ENCODE data around the gene HABP4.

HABP4 gene

GRCh38 chr9:96491880-96492525, 42.0 kb downstream of the HABP4 start:
- TF ChIP-seq CTCF (IDR thresholded peaks at IDR 0.05) (no peak), ZFX (IDR thresholded peaks at IDR 0.05; ENCODE audit: borderline replicate concordance) (no peak)
- H3K27ac ChIP-seq: no peak overlapping the region

- no peak for TF ChIP-seq CTCF (IDR thresholded peaks at IDR 0.05)
- no peak for TF ChIP-seq ZFX (IDR thresholded peaks at IDR 0.05; ENCODE audit: borderline replicate concordance)
- no peak overlapping the region for H3K27ac ChIP-seq
Observed at GRCh38 chr9:96492993-96493531, 43.1 kb downstream of the HABP4 start.

GRCh38 chr9:96493757-96494156, 43.8 kb downstream of the HABP4 start:
- no peak for TF ChIP-seq CTCF (IDR thresholded peaks at IDR 0.05)
- no peak for TF ChIP-seq ZFX (IDR thresholded peaks at IDR 0.05; ENCODE audit: borderline replicate concordance)

GRCh38 chr9:96494215-96494800, 44.3 kb downstream of the HABP4 start:
- TF ChIP-seq ZFX (IDR thresholded peaks at IDR 0.05; ENCODE audit: borderline replicate concordance) (no peak), CTCF (IDR thresholded peaks at IDR 0.05) (no peak)
- no peak overlapping the region for H3K27ac ChIP-seq

More at GRCh38 chr9:96493757-96494156, 43.8 kb downstream of the HABP4 start:
- H3K27ac ChIP-seq: no peak overlapping the region

- no peak for TF ChIP-seq CTCF (IDR thresholded peaks at IDR 0.05)
- no peak for TF ChIP-seq ZFX (IDR thresholded peaks at IDR 0.05; ENCODE audit: borderline replicate concordance)
Observed at GRCh38 chr9:96495341-96495740, 45.4 kb downstream of the HABP4 start.

GRCh38 chr9:96496368-96497116, 46.6 kb downstream of the HABP4 start:
- TF ChIP-seq CTCF (IDR thresholded peaks at IDR 0.05) (no peak), ZFX (IDR thresholded peaks at IDR 0.05; ENCODE audit: borderline replicate concordance) (no peak)

More at GRCh38 chr9:96495341-96495740, 45.4 kb downstream of the HABP4 start:
- no peak overlapping the region for H3K27ac ChIP-seq

GRCh38 chr9:96497117-96497399, 47.1 kb downstream of the HABP4 start:
- no peak overlapping the region for H3K27ac ChIP-seq
- TF ChIP-seq ZFX (IDR thresholded peaks at IDR 0.05; ENCODE audit: borderline replicate concordance) (no peak), CTCF (IDR thresholded peaks at IDR 0.05) (no peak)

More at GRCh38 chr9:96496368-96497116, 46.6 kb downstream of the HABP4 start:
- no peak overlapping the region for H3K27ac ChIP-seq

All from 22Rv1 (cell line).